NCI-H1092 treated with DMSO at 0.1 percent for 48 hours (cell line): ENCODE measurements around the gene ZNFX1.
A peak's percentile ranks its signal among the peaks of the same experiment; 100 is the strongest.
"Not testable (repeated sequence)": the region's sequence is repeated elsewhere in the genome, so short reads cannot be mapped to it uniquely, and the experiment has no call there.

Experiments used
- DNase-seq: peaks from one replicate; lab custom pipeline; 2025; lab: John Stamatoyannopoulos, UW

ZNFX1 gene

DNA sequence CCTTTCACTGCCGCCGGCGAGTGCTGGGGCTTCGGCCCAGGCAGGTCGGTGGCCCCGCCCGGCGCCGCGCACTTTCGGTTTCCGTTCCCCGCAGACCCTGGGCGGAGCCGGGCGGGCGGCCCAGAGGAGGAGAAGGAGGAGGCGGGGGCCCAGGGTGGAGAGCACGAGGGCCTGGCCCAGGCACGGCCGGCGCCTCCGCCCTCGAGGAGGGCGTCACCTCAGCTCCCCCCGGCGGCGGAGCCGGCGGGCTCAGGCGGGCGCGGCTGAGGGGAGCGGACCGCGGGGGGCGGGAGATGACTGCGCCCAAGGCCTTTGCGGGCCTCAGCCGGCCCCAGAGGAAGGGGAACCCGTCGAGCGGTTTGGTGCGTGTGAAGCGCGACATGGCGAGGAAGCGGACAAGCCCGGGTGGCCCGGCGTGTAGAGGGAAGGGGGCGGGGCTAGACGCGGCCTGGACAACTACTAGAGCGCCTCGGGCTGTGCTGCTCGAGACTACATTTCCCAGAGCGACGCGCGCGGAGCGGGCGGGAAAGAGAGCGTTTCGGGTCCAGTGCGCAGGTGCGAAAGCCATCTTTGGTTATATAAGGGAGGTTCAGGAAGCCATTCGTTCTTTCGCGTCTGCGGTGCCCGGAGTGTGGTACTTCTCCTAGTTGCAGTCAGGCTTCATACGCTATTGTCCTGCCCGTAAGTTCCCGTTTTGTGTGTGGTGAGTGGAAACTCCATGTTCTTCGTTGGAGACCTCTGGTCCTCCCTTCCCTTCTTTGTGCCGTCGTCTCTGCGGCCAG lies at the start of gene ZNFX1:
Gene ZNFX1, minus strand, starts transcription at position 22 of the 782 bp plus-strand sequence. CDS start 2,218 bp downstream, outside the sequence.
- DNase-seq: peak; percentile 98

DNA sequence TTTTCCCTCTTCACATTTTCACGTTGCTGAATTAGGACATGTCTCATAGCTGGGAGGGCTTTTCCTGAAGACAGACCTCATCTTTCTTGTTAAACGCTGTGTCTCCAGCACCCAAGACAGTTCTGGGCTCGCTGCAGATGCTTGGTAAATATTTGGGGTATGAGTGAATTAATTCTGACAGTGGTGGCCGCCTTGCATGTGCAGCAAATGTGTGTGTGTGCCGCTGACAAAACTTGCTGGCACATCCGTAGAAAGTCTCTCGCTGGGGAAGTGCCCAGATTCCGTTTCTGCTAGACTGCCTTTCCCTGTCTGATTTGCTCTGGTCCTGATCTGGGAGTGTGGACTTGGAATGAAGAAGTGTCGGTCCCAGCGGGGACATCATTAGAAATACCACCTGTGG lies 48.2 kb upstream of the ZNFX1 start:
- no peak for DNase-seq

GRCh38 chr20:49324306-49324705 lies 46.4 kb upstream of the ZNFX1 start:
- DNase-seq: no peak

GRCh38 chr20:49323622-49324238 lies 45.9 kb upstream of the ZNFX1 start:
- peak; percentile 5 for DNase-seq

GRCh38 chr20:49320460-49320859 lies 42.6 kb upstream of the ZNFX1 start:
- peak; percentile 21 for DNase-seq

- no peak for DNase-seq
Observed at GRCh38 chr20:49319208-49319809, 41.5 kb upstream of the ZNFX1 start.

DNA sequence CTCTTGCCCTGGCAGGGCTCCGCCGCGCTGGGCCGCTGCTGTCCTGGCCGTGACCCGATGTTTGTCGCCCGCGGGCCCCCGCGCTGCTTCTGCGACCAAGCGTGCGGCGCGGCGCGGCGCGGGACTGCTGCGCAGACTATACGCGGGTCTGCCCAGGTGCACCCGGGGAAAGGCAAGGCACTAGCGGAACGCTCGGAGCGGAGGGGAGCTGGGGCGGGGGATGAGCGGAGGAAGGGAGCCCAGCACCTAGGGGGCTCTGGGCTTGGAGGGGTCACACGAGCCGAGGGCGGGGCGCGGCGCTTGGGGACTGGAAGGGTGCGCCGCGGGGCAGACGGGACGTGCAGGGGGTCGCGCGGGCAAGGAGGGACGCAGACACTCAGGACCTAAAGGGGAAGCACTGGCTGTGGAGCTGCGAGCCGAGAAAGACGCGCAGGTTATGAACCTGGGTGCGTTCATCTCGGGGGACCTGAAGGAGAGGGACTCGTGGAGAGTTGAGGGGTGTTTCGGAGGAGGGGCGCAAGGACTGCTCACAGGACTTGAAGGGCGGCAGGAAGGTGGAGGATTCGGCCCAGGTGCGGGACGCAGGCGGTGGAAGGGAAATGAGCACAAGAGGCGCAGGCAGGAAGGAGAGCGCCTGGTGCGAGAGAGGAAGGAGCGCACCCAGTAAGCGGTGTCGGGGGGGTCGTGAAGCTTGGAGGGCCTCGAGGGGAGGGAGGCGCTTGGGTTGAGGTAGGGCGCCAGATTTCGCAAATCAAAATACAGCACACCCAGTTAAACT lies 40.8 kb upstream of the ZNFX1 start:
- no peak for DNase-seq

- no peak for DNase-seq
Observed at GRCh38 chr20:49318091-49318429, 40.2 kb upstream of the ZNFX1 start.

DNA sequence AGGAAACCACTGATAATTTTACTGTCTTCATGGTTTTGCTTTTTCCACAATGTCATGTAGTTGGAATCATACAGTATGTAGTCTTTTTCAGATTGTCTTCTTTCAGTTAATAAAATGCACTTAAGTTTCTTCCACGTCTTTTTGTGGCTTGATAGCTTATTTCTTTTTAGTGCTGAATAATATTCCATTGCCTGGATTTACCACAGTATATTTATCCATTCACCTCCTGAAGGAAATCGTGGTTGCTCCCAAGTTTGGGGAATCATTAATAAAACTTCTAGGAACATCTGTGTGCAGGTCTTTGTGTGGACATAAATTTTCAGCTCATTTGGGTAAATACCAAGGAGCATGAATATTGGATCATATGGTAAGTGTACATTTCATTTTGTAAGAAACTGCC lies 38.8 kb upstream of the ZNFX1 start:
- DNase-seq: no peak

GRCh38 chr20:49315580-49315979 lies 37.7 kb upstream of the ZNFX1 start:
- no peak for DNase-seq

- DNase-seq: not testable (repeated sequence)
Observed at GRCh38 chr20:49314052-49314451, 36.2 kb upstream of the ZNFX1 start.

GRCh38 chr20:49313283-49313682 lies 35.4 kb upstream of the ZNFX1 start:
- no peak for DNase-seq

- DNase-seq: no peak
Observed at GRCh38 chr20:49312661-49313060, 34.8 kb upstream of the ZNFX1 start.

- no peak for DNase-seq
Observed at GRCh38 chr20:49310705-49311104, 32.8 kb upstream of the ZNFX1 start.

- DNase-seq: no peak
Observed at GRCh38 chr20:49308875-49309274, 31.0 kb upstream of the ZNFX1 start.

DNA sequence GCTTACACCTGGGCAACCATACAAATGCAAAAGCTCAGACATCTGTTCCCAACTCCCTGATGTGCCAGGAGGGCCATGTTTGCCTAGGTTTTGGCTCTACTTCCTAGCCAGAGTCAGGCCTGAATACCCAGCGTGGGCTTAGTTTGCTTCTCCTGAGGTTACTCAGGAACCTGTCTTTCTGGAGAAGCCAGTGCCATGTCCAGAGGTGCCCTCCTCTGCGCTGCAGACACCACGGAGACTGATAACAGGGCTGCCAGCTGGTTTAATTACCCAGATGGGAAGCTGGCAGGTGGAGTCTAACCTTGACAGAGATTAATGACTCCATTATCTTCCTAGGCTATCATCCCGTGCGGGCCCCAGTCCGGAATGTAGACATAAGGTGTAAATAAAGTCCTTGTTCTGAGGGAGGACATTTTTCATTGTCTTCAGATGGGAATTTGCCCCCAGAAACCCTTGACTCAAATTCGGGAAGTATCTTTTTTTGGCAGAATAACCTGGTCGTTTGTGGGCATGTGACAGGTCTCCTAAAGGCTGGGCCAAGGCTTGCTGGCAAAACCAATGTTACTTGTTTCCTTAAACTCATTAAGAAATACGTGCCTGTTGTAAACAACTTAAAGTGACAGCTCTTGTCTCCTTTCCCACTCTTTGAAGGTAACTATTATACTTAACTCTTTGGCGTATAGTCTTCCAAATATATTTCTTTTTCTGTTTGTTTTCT lies 29.2 kb upstream of the ZNFX1 start:
- DNase-seq: no peak

- DNase-seq: no peak
Observed at GRCh38 chr20:49303065-49303552, 25.3 kb upstream of the ZNFX1 start.

- DNase-seq: no peak
Observed at GRCh38 chr20:49297605-49298530, 20.0 kb upstream of the ZNFX1 start.

DNA sequence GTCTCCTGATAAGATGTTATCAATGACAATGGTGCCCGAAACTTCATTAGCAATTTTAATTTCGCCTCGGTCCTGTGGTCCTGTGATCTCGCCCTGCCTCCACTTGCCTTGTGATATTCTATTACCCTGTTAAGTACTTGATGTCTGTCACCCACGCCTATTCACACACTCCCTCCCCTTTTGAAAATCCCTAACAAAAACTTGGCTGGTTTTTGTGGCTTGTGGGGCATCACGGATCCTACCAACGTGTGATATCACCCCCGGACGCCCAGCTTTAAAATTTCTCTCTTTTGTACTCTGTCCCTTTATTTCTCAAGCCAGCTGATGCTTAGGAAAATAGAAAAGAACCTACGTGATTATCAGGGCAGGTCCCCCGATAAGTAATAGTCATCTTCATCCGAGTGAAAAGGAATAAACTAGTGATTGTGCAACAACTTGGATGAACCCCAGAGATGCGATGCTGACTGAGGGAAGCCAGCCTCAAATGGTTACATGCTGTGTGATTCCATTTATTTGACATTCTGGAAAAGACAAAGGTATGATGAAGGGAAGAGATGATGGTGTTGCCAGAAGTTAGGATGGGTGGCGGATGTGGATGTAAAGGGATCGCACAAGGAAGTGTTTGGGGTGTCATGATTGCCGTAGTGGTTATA lies 16.3 kb upstream of the ZNFX1 start:
- DNase-seq: not testable (repeated sequence)

DNA sequence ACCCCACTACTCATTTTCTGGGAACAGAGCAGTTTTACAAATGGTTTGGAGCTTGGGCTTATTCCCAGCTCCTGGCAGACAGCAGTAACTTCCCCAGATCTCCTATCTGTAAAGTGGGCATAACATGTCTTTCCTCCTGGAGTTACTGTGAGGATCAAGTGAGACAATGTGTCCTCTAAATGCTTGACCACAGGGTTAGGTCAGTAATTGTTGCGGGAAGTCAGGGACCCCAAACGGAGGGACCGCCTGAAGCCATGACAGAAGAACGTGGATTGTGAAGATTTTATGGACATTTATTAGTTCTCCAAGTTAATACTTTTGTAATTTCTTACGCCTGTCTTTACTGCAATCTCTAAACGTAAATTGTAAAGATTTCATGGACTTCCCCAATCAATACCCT lies 15.3 kb upstream of the ZNFX1 start:
- DNase-seq: no peak
